H1 (cell line): Measurements from ENCODE around the gene TEAD1. TPM values are rescaled to one million over a fixed set of nuclear protein-coding genes. Genes with fewer than 3 reads are reported as not detected.

Source experiments
- CHD7 ChIP-seq: fragments of 300-600 bp; sonication (generic); IDR thresholded peaks from 2 replicates; pipeline ENCODE4 v1.7.1; 2012; ENCODE audit warnings: low read length, moderate library complexity, mild to moderate bottlenecking, inconsistent platforms; ENCODE audit not compliant: insufficient replicate concordance
- HDAC2 ChIP-seq, 2 experiments: fragments of 300-600 bp in 1 of 2; sonication (generic) in 1 of 2; IDR thresholded peaks; 2 replicates each; pipeline ENCODE4 v1.6.1; 2011 to 2012; ENCODE audit warnings: low read depth in 2 of 2, low read length in 2 of 2, mild to moderate bottlenecking in 2 of 2, moderate library complexity in 2 of 2, borderline replicate concordance in 1 of 2, inconsistent platforms in 1 of 2
- KDM4A ChIP-seq: IDR thresholded peaks from one replicate; pipeline ENCODE4 v1.7.1; 2012; ENCODE audit warnings: low read depth, mild to moderate bottlenecking, moderate library complexity, low read length, inconsistent platforms; ENCODE audit not compliant: severe bottlenecking
- NRF1 ChIP-seq: IDR thresholded peaks from 2 replicates; pipeline ENCODE4 v1.6.1; 2011; ENCODE audit warnings: mild to moderate bottlenecking, low read depth, low read length, improper control_type of control experiment
- TBP ChIP-seq: IDR thresholded peaks from 2 replicates; pipeline ENCODE4 v1.6.1; 2011; ENCODE audit warnings: low read depth, low read length, improper control_type of control experiment
- polyA plus RNA-seq, 7 experiments: library from polyadenylated mRNA; depleted of rRNA in 3 of 7; stranded (reverse) in 5 of 7; unstranded in 2 of 7; fragments of >200 nt in 5 of 7; fragments of 200-250 nt in 2 of 7; gene quantifications; 1 replicate in 5 of 7; 2 replicates in 1 of 7; 4 replicates in 1 of 7; pipeline versions ENCODE4 v1.2.1 to v1.2.3, GENCODE V29; 2011 to 2013; ENCODE audit warnings: missing spikeins in 2 of 7, mixed read lengths in 2 of 7
- total RNA-seq: library from RNA; stranded (reverse); fragmentation: NEBNext Ultra II Directional; extraction: Animal tissue kit (Norgen Biotek cat#: 25700); gene quantifications from 2 replicates; pipeline ENCODE4 v1.2.1, GENCODE V29; 2021
- TF ChIP-seq, protein P1 (sequence below): IDR thresholded peaks from 2 replicates; pipeline ENCODE4 v1.6.1; 2012; ENCODE audit warnings: low read length, inconsistent platforms

Gene TEAD1
- total and polyA plus RNA-seq, 2 of the 8 experiments (the other 6 are each of a cell fraction or from before 2014, with no cell fraction given), result 15.6 to 67.4 TPM

DNA sequence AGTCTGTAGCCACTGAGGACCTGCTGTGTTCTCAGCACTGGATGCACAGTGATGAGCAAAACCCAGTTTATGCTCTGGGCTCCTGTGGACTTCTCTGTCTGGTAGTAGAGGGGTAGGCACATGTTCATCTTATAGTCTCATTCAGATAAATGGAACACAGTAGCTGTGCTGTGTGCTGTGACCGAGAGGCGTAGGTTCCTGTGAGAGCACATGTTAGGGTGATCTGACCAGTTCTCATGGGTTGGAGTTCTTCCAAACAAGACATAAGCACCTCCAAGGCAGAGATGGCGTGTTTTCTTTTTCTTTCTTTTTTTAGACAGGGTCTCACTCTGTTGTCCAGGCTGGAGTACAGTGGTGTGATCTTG is 180.1 kb downstream of the TEAD1 start (continued):
- TF ChIP-seq CHD7 (no peak), TBP (no peak), NRF1 (no peak), KDM4A (no peak), HDAC2 (IDR thresholded peaks at IDR 0.05; ENCODE audit: borderline replicate concordance in 1 of 2, low read depth in 2 of 2, low read length in 2 of 2) (no peak)
- TF ChIP-seq, protein P1, sequence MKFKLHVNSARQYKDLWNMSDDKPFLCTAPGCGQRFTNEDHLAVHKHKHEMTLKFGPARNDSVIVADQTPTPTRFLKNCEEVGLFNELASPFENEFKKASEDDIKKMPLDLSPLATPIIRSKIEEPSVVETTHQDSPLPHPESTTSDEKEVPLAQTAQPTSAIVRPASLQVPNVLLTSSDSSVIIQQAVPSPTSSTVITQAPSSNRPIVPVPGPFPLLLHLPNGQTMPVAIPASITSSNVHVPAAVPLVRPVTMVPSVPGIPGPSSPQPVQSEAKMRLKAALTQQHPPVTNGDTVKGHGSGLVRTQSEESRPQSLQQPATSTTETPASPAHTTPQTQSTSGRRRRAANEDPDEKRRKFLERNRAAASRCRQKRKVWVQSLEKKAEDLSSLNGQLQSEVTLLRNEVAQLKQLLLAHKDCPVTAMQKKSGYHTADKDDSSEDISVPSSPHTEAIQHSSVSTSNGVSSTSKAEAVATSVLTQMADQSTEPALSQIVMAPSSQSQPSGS, result no peak
